Esophagus squamous epithelium (tissue), 4 donors: ENCODE data around the gene SMOC2.
"Not testable (repeated sequence)": the region's sequence is repeated elsewhere in the genome, so short reads cannot be mapped to it uniquely, and the experiment has no call there.

Experiments used
- POLR2A ChIP-seq, 4 donors: fragments of 450-650 bp; IDR thresholded peaks; one replicate each; pipeline ENCODE4 v1.6.1; 2017; ENCODE audit warnings: antibody characterized with exemption in 4 of 4, mild to moderate bottlenecking in 4 of 4, moderate library complexity in 3 of 4
- TF ChIP-seq, protein P1 (sequence below), 6 experiments: fragments of 450-650 bp in 4 of 6; fragments of 200-600 bp in 2 of 6; sonication (generic) in 2 of 6; IDR thresholded peaks; one replicate each; pipeline ENCODE4 v1.5.1; 2016 to 2019; ENCODE audit warnings: antibody characterized with exemption in 6 of 6, mild to moderate bottlenecking in 4 of 6, moderate library complexity in 4 of 6

DNA sequence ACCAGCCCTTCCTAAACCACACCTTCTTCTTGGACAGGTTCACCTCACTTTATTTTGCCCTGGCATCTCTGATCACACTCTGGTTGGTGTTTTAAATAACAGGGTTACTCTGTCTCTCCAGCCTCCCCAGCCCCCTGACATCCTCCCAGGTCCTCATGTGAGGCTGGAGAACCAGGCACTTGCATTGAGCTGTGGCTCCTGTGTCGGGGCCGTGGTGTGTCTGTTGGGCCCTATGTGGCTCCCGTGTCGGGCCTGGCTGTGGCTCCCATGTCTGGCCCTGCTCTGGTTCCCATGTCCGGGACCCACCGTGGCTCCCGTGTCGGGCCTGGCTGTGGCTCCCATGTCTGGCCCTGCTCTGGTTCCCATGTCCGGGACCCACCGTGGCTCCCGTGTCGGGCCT, 170.0 kb downstream of the SMOC2 start:
- TF ChIP-seq, protein P1, sequence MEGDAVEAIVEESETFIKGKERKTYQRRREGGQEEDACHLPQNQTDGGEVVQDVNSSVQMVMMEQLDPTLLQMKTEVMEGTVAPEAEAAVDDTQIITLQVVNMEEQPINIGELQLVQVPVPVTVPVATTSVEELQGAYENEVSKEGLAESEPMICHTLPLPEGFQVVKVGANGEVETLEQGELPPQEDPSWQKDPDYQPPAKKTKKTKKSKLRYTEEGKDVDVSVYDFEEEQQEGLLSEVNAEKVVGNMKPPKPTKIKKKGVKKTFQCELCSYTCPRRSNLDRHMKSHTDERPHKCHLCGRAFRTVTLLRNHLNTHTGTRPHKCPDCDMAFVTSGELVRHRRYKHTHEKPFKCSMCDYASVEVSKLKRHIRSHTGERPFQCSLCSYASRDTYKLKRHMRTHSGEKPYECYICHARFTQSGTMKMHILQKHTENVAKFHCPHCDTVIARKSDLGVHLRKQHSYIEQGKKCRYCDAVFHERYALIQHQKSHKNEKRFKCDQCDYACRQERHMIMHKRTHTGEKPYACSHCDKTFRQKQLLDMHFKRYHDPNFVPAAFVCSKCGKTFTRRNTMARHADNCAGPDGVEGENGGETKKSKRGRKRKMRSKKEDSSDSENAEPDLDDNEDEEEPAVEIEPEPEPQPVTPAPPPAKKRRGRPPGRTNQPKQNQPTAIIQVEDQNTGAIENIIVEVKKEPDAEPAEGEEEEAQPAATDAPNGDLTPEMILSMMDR (IDR thresholded peaks at IDR 0.05): not testable (repeated sequence)
- TF ChIP-seq POLR2A (IDR thresholded peaks at IDR 0.05): not testable (repeated sequence)
